A549 (cell line): ENCODE results near the gene NUDT7.

Experiments used
- CBX2 ChIP-seq: fragments of 200-600 bp; sonication (generic); IDR thresholded peaks from 2 replicates; pipeline ENCODE4 v1.6.1; 2016; ENCODE audit warnings: low read depth, mild to moderate bottlenecking, borderline replicate concordance
- CTCF ChIP-seq: fragments of >200 bp; sonication (Bioruptor Twin); formaldehyde crosslinking; IDR thresholded peaks from 3 replicates; pipeline ENCODE4 v1.5.1; 2016
- MAZ ChIP-seq: fragments of 150-350 bp; IDR thresholded peaks from 2 replicates; pipeline ENCODE4 v1.6.1; 2014; ENCODE audit warnings: antibody characterized with exemption, low read depth, low read length, borderline replicate concordance
- NR3C1 ChIP-seq: fragments of >200 bp; sonication (Bioruptor Twin); formaldehyde crosslinking; IDR thresholded peaks from 3 replicates; pipeline ENCODE4 v1.6.1; 2017
- POLR2AphosphoS2 ChIP-seq: conservative IDR thresholded peaks from 2 replicates; pipeline ENCODE4 v1.6.1; 2012; ENCODE audit warnings: low read length, improper control_type of control experiment, inconsistent platforms
- RAD21 ChIP-seq, 2 experiments: fragments of >200 bp in 1 of 2; sonication (Bioruptor Twin) in 1 of 2; formaldehyde crosslinking in 1 of 2; IDR thresholded peaks in 1 of 2; conservative IDR thresholded peaks in 1 of 2; 2 replicates in 1 of 2; 3 replicates in 1 of 2; pipeline ENCODE4 v1.6.1; 2012 to 2018; ENCODE audit warnings: inconsistent platforms in 1 of 2
- SREBF2 ChIP-seq: fragments of 450-650 bp; IDR thresholded peaks from 2 replicates; pipeline ENCODE4 v1.6.1; 2014; ENCODE audit warnings: mild to moderate bottlenecking, moderate library complexity

- TF ChIP-seq CTCF (no peak), POLR2AphosphoS2 (no peak), NR3C1 (no peak), SREBF2 (no peak), MAZ (no peak), CBX2 (no peak), RAD21 (conservative IDR thresholded peaks at IDR 0.05 in 1 of 2, IDR thresholded peaks at IDR 0.05 in 1 of 2) (no peak)
Measured at GRCh38 chr16:77723108-77723514, 797 bp downstream of the NUDT7 start.
